Kidney (tissue), 14 donors: Measurements from ENCODE around the gene PPARG. TPM values are rescaled to one million over a fixed set of nuclear protein-coding genes. Genes with fewer than 3 reads are reported as not detected.

Source experiments
- DNase-seq, 5 donors: peaks; one replicate each; pipeline ENCODE4 v3.0.0-alpha.2; 2013 to 2020
- FAIRE-seq: peaks from 2 replicates; lab custom pipeline; 2012; peaks lifted over from hg19 to GRCh38; lab: Jason Lieb, UNC
- H3K27ac ChIP-seq, 2 donors: one replicate each; pipeline ENCODE4 v1.7.0; 2013; ENCODE audit warnings: low read depth in 2 of 2, low read length in 2 of 2, inconsistent platforms in 1 of 2
- H3K27me3 ChIP-seq: one replicate; pipeline ENCODE4 v1.7.1; 2013; ENCODE audit warnings: low read length, inconsistent platforms; ENCODE audit not compliant: control insufficient read depth, insufficient read depth
- H3K36me3 ChIP-seq, 3 donors: one replicate each; pipeline versions ENCODE4 v1.7.0 to v1.7.1; 2013; ENCODE audit warnings: low read length in 3 of 3, control low read depth in 1 of 3, inconsistent platforms in 1 of 3; ENCODE audit not compliant: insufficient read depth in 3 of 3, control insufficient read depth in 2 of 3
- H3K4me1 ChIP-seq, 3 donors: one replicate each; pipeline versions ENCODE4 v1.7.0 to v1.7.1; 2013; ENCODE audit warnings: low read length in 3 of 3, inconsistent platforms in 1 of 3, low read depth in 1 of 3; ENCODE audit not compliant: control insufficient read depth in 2 of 3, insufficient read depth in 2 of 3
- H3K4me3 ChIP-seq, 3 donors: one replicate each; pipeline versions ENCODE4 v1.7.0 to v1.8.1; 2013; ENCODE audit warnings: low read length in 3 of 3, control low read depth in 1 of 3, inconsistent platforms in 1 of 3
- H3K9ac ChIP-seq, 3 donors: one replicate each; pipeline versions ENCODE4 v1.7.0 to v1.7.1; 2013; ENCODE audit warnings: low read length in 3 of 3, control low read depth in 1 of 3, inconsistent platforms in 1 of 3
- H3K9me3 ChIP-seq, 3 donors: one replicate each; pipeline versions ENCODE4 v1.7.0 to v1.7.1; 2013; ENCODE audit warnings: low read length in 3 of 3, control low read depth in 1 of 3, inconsistent platforms in 1 of 3; ENCODE audit not compliant: control insufficient read depth in 2 of 3, insufficient read depth in 1 of 3
- intact Hi-C: fragments of 100-400 bp; cut with DNase I; formaldehyde crosslinking; loops from one replicate; pipeline ENCODE4 v1.11.1; 2022
- polyA plus RNA-seq: library from polyadenylated mRNA; stranded (reverse); fragments of 350-450 nt; fragmentation: Illumina TruSeq; extraction: RNeasy Lipid Tissue Mini Kit (QIAGEN cat#74804); gene quantifications from one replicate; pipeline ENCODE4 v1.2.3, GENCODE V29; 2014; ENCODE audit warnings: low read depth, low replicate concordance; ENCODE audit not compliant: insufficient read depth
- total RNA-seq: library from RNA; stranded (reverse); fragmentation: NEBNext Ultra II Directional; extraction: Animal tissue kit (Norgen Biotek cat#: 25700); gene quantifications from one replicate; pipeline ENCODE4 v1.2.1, GENCODE V29; 2021
- TF ChIP-seq, protein P1 (sequence below): IDR thresholded peaks from 3 replicates; pipeline ENCODE4 v1.5.1; 2012; ENCODE audit warnings: mild to moderate bottlenecking, moderate library complexity, borderline replicate concordance; ENCODE audit not compliant: insufficient read depth; ENCODE audit errors: extremely low read depth
- donor health status: control.
- donor health status: control.
- donor health status: control.
- donor health status: control.
- donor health status: control.
- donor health status: DM: yes; HTN: yes; CAD: no.
- donor health status: Normal renal cell carcinoma (clear cell type).

The PPARG gene
- total and polyA plus RNA-seq, 2 donors from 2014 or later = 19.0 to 19.2 TPM

DNA sequence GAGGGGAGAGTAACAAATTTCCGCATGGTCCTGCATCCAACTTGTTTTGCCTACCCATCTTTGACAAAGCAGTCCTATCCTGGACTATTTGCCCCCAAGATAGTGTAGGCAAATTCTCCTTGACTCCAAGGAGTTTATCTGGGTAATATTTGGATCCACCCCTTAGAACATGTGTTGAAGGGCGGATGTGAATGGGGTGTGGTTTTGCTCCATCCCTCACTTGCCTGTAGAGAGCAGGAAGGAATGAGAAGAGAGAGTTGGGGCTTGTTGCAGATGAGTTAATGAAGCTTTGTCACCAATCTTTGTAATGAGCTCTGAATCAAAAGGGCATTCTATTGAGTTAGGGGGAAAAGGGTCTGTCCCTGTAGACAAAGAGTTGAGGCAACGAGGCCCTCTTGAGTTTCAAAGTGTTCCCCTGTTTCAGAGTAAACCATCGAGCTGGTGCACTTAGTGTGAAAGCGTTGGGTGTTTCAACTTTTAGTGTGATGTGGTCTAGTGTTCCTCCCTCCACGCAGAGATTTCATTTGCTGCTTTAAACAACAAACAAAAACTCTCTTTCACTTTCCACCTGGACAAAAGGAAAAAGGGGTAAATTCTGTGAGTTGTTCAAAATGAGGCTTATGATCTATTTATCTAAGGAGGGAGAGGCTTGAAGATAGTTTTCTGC is 42.2 kb upstream of the PPARG start:
- no peak overlapping the region for H3K4me3 ChIP-seq
- peaks cover 0 to 4% (median 3%) of the 10 kb centered on the region in 3 donors for H3K9me3 ChIP-seq
- FAIRE-seq (no peak), DNase-seq (no peak)
- TF ChIP-seq, protein P1, sequence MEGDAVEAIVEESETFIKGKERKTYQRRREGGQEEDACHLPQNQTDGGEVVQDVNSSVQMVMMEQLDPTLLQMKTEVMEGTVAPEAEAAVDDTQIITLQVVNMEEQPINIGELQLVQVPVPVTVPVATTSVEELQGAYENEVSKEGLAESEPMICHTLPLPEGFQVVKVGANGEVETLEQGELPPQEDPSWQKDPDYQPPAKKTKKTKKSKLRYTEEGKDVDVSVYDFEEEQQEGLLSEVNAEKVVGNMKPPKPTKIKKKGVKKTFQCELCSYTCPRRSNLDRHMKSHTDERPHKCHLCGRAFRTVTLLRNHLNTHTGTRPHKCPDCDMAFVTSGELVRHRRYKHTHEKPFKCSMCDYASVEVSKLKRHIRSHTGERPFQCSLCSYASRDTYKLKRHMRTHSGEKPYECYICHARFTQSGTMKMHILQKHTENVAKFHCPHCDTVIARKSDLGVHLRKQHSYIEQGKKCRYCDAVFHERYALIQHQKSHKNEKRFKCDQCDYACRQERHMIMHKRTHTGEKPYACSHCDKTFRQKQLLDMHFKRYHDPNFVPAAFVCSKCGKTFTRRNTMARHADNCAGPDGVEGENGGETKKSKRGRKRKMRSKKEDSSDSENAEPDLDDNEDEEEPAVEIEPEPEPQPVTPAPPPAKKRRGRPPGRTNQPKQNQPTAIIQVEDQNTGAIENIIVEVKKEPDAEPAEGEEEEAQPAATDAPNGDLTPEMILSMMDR = no peak
- H3K36me3 ChIP-seq = no peaks in the 10 kb centered on the region
- intact Hi-C loops = no loop called here
- H3K27ac ChIP-seq = no peak overlapping the region
- no peak overlapping the region for H3K9ac ChIP-seq
- H3K4me1 ChIP-seq = no peaks in the 10 kb centered on the region
- no peaks in the 10 kb centered on the region for H3K27me3 ChIP-seq

DNA sequence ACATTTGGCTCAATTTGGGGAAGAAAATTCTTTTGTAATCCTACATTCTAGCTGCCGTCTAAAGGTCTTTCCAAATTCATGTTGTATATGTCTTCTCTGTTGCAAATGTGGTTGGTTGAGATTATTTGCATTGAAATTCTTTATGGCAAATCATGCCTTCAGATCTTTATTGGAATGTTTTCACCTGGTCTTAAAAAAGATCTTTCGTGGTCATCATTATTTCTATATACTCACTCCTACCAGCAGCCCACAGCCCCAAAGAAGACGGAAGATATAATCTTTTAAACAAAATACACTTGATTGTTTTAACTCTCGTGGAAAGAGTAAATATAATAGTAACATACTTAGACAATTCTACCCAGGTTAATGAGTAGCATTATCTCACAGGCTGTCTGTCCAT is 41.5 kb upstream of the PPARG start:
- Histone ChIP-seq H3K27me3 (no peaks in the 10 kb centered on the region), H3K9me3 (peaks cover 0 to 4% (median 3%) of the 10 kb centered on the region in 3 donors), H3K4me1 (no peaks in the 10 kb centered on the region), H3K36me3 (no peaks in the 10 kb centered on the region), H3K4me3 (no peak overlapping the region), H3K27ac (no peak overlapping the region), H3K9ac (no peak overlapping the region)
- TF ChIP-seq, protein P1 = no peak
- intact Hi-C loops = no loop called here
- no peak for FAIRE-seq
- no peak for DNase-seq

DNA sequence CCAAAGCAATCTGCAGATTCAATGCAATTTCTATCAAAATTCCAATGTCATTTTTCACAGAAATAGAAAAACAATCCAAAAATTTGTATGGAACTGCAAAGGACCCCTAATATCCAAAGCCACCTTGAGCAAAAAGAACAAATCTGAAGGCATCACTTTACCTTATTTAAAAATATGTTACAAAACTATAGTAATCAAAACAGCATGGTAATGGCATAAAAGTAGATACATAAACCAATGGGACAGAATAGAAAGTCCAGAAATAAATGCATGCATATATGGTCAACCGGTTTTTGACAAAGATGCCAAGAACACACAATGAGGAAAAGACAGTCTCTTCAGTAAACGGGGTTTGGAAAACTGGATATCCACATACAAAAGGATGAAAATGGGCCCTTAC is 39.4 kb upstream of the PPARG start:
- no peak overlapping the region for H3K9ac ChIP-seq
- no peaks in the 10 kb centered on the region for H3K27me3 ChIP-seq
- FAIRE-seq (no peak), DNase-seq (no peak)
- H3K36me3 ChIP-seq = no peaks in the 10 kb centered on the region
- intact Hi-C loops = no loop called here
- TF ChIP-seq, protein P1 = no peak
- no peak overlapping the region for H3K27ac ChIP-seq
- H3K4me3 ChIP-seq = no peak overlapping the region
- H3K4me1 ChIP-seq = no peaks in the 10 kb centered on the region
- peaks cover 0 to 4% (median 3%) of the 10 kb centered on the region in 3 donors for H3K9me3 ChIP-seq
